ENCODE measurements around the gene COBLL1.

DNA sequence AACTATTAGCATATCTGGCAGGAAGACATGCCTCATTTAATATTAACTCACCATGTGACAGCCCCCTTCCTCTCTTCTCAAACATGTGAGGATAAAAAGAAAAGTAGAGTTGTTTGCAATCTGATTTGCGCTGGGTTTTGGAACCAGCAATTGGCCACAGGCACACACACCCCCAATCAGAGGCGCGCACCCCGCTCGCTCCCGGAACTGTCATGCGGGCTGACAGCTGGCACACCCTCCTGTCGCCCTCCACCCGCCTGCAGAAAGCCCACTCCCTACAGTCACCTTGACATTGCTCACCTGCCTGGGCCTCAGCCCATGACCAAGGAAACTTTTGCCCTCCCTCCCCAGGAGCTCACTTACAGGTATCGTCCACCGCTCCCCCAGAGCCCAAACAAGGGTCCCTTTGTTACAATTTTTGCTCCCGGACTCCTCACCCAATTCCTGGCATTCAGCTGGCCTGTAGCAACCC is 1.1 kb downstream of the COBLL1 start:
- TF ChIP-seq, protein P1, sequence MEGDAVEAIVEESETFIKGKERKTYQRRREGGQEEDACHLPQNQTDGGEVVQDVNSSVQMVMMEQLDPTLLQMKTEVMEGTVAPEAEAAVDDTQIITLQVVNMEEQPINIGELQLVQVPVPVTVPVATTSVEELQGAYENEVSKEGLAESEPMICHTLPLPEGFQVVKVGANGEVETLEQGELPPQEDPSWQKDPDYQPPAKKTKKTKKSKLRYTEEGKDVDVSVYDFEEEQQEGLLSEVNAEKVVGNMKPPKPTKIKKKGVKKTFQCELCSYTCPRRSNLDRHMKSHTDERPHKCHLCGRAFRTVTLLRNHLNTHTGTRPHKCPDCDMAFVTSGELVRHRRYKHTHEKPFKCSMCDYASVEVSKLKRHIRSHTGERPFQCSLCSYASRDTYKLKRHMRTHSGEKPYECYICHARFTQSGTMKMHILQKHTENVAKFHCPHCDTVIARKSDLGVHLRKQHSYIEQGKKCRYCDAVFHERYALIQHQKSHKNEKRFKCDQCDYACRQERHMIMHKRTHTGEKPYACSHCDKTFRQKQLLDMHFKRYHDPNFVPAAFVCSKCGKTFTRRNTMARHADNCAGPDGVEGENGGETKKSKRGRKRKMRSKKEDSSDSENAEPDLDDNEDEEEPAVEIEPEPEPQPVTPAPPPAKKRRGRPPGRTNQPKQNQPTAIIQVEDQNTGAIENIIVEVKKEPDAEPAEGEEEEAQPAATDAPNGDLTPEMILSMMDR (IDR thresholded peaks at IDR 0.05), result no peak
- TF ChIP-seq EZH2 (IDR thresholded peaks at IDR 0.05), result no peak

All from neural progenitor cell (in vitro differentiated cells).